GM12873 (cell line): ENCODE data around the gene DCAF5.

Experiments
- TF ChIP-seq, protein P1 (sequence below): IDR thresholded peaks from 2 replicates; pipeline ENCODE4 v1.5.1; 2012; ENCODE audit warnings: low read depth, mild to moderate bottlenecking, moderate library complexity, low read length, control low read depth; ENCODE audit not compliant: insufficient read depth; ENCODE audit errors: missing control alignments

Gene DCAF5

DNA sequence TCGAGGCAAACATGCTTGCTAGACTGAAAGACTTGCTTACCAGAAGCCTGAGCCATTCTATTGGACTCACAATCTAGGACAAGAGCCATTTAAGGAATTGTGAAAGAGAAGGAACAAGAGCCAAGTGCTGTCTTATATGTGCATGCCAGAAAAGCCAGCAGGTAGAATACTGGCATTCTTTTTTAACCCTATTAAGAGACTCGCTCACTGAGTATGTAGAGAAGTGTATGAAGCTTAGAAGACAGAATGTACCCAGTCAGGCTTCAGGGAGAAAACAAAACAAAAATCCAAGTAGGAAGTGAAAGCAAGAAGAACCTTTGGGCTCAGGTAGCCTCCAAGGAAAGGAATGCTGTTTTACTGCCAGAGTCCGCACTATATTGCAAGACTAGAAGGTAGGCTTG is 65.9 kb downstream of the DCAF5 start:
- TF ChIP-seq, protein P1, sequence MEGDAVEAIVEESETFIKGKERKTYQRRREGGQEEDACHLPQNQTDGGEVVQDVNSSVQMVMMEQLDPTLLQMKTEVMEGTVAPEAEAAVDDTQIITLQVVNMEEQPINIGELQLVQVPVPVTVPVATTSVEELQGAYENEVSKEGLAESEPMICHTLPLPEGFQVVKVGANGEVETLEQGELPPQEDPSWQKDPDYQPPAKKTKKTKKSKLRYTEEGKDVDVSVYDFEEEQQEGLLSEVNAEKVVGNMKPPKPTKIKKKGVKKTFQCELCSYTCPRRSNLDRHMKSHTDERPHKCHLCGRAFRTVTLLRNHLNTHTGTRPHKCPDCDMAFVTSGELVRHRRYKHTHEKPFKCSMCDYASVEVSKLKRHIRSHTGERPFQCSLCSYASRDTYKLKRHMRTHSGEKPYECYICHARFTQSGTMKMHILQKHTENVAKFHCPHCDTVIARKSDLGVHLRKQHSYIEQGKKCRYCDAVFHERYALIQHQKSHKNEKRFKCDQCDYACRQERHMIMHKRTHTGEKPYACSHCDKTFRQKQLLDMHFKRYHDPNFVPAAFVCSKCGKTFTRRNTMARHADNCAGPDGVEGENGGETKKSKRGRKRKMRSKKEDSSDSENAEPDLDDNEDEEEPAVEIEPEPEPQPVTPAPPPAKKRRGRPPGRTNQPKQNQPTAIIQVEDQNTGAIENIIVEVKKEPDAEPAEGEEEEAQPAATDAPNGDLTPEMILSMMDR, result no peak

DNA sequence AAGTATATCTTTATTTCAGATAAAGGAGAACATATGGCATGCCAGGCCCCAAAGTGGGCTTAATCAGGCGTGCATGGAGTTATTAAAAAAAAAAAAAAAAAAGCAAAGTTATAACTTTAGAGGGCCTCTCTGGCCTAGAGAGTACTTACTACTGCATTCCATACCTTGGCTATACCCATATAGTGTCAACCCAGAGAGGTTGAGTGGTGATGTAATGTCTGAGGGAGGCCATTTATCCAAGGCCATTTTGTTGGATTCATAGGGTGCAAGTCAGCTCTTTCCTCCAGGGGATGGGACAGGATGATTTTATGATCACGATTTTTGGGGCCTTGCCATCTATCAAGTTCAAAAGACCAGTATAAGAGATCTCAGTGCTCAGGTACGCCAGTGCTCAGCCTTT is 66.4 kb downstream of the DCAF5 start:
- TF ChIP-seq, protein P1, result no peak

DNA sequence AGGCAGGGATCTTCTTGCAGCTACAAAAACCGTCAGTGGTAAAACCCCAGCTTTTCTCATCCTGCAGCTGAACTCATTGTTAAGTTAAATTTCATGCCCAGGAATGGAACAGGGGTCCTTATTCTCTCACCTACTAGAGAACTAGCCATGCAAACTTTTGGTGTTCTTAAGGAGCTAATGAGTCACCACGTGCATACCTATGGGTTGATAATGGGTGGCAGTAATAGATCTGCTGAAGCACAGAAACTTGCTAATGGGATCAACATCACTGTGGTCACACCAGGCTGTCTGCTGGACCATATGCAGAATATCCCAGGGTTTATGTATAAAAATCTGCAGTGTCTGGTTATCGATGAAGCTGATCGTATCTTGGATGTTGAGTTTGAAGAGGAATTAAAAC is 68.9 kb downstream of the DCAF5 start:
- TF ChIP-seq, protein P1, result no peak

DNA sequence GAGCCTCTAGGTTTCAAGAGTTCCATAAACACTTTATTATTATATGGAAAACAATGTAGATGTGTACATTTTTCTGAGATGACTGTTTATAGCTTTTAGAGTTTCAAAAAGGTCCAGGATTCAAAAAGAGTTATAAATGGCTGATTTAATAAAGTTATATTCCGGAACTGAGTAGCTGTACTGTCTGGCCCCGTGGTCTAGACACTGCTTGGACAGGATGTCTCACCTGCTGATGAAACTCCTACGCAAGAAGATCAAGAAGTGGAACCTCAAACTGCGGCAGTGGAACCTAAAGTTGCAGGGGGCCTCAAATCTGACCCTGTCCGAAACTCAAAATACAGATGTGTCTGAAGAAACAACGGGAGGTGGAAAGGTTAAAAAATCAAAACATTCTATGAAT is 69.7 kb downstream of the DCAF5 start:
- TF ChIP-seq, protein P1, result no peak

DNA sequence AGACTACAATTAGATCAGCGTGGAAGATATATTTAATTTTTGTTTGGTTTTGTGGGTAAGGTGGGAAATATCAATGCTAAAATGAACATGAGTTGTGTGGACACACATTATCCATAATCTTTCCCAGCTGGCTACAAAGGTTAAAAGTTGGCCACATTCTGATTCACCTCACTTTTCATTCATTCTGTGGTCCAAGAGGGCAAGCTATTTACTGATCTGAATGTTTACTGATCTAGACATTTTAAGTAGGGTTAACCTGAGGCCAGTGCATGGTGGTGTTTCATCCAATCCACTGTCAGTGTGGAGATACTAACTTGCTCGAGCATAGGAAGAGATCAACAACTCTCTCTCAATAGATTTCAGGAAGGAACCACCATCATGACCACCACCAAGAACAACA is 71.6 kb downstream of the DCAF5 start:
- TF ChIP-seq, protein P1, result no peak

DNA sequence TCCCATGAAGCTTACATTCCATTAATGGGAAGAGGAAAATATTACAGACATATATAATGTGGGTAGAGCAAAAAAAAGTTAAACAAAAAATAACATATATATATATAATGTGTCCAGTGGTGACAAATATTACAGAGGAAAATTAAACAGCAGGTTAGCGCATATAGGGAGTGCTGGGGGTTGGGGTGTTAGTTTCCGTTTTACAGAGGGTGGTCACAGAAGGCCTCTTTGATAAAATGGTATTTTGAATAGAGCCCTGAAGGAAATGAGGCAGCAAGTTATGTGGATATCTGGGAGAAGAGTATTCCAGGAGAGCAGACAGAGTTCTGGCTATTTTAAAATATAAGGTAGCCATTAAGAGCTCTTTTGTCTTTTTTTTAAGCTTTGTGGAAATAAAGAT is 73.2 kb downstream of the DCAF5 start:
- TF ChIP-seq, protein P1, result no peak

DNA sequence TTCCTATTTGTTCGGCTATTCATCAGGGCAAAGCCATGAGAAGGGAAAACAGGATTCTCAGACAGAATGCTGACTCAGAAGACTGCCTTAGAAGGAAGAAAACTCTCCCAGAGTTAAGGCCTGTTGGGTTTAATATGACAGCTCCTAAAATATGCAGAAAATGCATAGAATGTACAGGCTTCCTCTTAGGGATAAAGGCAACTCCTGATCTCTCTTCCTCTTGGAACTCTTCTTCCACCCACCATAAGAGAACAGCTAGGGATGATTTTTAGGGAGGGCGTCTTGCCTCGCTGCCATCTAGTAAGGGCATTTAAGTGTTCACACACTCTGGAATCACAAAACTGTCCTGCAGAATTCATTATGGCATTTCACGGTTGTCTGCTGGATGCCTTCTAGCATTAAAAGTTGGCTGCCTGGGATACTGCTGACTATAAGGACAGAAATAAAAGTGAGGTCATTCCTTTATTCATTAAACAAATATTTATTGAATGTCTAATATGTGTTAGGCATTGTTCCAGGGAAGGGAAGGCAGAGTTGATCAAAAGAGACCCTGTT is 73.7 kb downstream of the DCAF5 start:
- TF ChIP-seq, protein P1, result no peak
